K562 (cell line): ENCODE measurements around the gene THOP1. TPM values are rescaled to one million over a fixed set of nuclear protein-coding genes. Genes with fewer than 3 reads are reported as not detected.

Experiments
- BMI1 ChIP-seq: fragments of 150-350 bp; IDR thresholded peaks from 2 replicates; pipeline ENCODE4 v1.6.1; 2014; ENCODE audit warnings: low read length
- CBX1 ChIP-seq: sonication (generic); IDR thresholded peaks from 2 replicates; pipeline ENCODE4 v1.6.1; 2016; ENCODE audit warnings: antibody characterized with exemption, low read depth, mild to moderate bottlenecking
- GATAD2B ChIP-seq: fragments of 450-650 bp; IDR thresholded peaks from 2 replicates; pipeline ENCODE4 v1.6.1; 2017; ENCODE audit warnings: mild to moderate bottlenecking, borderline replicate concordance
- HLTF ChIP-seq: fragments of 450-650 bp; IDR thresholded peaks from 2 replicates; pipeline ENCODE4 v1.6.1; 2016
- HNRNPUL1 ChIP-seq: fragments of 200-400 bp; formaldehyde crosslinking; IDR thresholded peaks from 2 replicates; pipeline ENCODE4 v1.6.1; 2017; ENCODE audit warnings: low read length
- L3MBTL2 ChIP-seq: fragments of 450-650 bp; IDR thresholded peaks from 2 replicates; pipeline ENCODE4 v1.6.1; 2016; ENCODE audit warnings: mild to moderate bottlenecking, moderate library complexity
- MAZ ChIP-seq, 2 experiments: fragments of 450-650 bp in 1 of 2; sonication (generic) in 1 of 2; formaldehyde crosslinking; IDR thresholded peaks in 1 of 2; conservative IDR thresholded peaks in 1 of 2; 2 replicates each; pipeline versions ENCODE4 v1.4.0 to v1.5.0; 2020; ENCODE audit warnings: mild to moderate bottlenecking in 1 of 2, missing genetic modification reagents in 1 of 2
- RFX7 ChIP-seq: fragments of 250-450 bp; sonication (Bioruptor Pico); IDR thresholded peaks from 2 replicates; pipeline ENCODE4 v1.5.1; 2021; ENCODE audit warnings: mild to moderate bottlenecking
- SAFB2 ChIP-seq: fragments of 200-400 bp; formaldehyde crosslinking; IDR thresholded peaks from 2 replicates; pipeline ENCODE4 v1.6.1; 2018; ENCODE audit warnings: borderline replicate concordance, low read length, low read depth, moderate library complexity; ENCODE audit not compliant: severe bottlenecking
- TOE1 ChIP-seq, 2 experiments: fragments of 450-650 bp in 1 of 2; sonication (generic) in 1 of 2; formaldehyde crosslinking in 1 of 2; IDR thresholded peaks; 2 replicates each; pipeline versions ENCODE4 v1.7.1 to v1.8.0; 2016 to 2022; ENCODE audit warnings: borderline replicate concordance in 2 of 2, mild to moderate bottlenecking in 2 of 2, antibody characterized with exemption in 1 of 2, inconsistent platforms in 1 of 2, low read depth in 1 of 2, missing genetic modification reagents in 1 of 2, moderate library complexity in 1 of 2
- ZNF134 ChIP-seq: fragments of 250-450 bp; sonication (Bioruptor Pico); conservative IDR thresholded peaks from 2 replicates; pipeline ENCODE4 v1.4.0; 2020
- ZNF146 ChIP-seq: IDR thresholded peaks from one replicate; pipeline ENCODE4 v1.6.1; 2018; ENCODE audit warnings: missing compliant biosample characterization; ENCODE audit not compliant: unreplicated experiment
- ZNF324 ChIP-seq: fragments of 250-450 bp; sonication (Bioruptor Pico); IDR thresholded peaks from 2 replicates; pipeline ENCODE4 v1.4.0; 2020; ENCODE audit warnings: mild to moderate bottlenecking
- ZNF766 ChIP-seq: fragments of 200-800 bp; sonication (Bioruptor generic); conservative IDR thresholded peaks from 2 replicates; pipeline ENCODE4 v1.6.1; 2016; ENCODE audit warnings: missing genetic modification characterization, missing compliant biosample characterization
- polyA plus RNA-seq, 8 experiments: library from polyadenylated mRNA; depleted of rRNA in 4 of 8; stranded (reverse) in 5 of 8; unstranded in 3 of 8; fragments of >200 nt; fragmentation: Nextera tagmentation in 2 of 8; fragmentation: Illumina TruSeq in 1 of 8; extraction: Ambion mirVana in 2 of 8; extraction: Trizol in 1 of 8; gene quantifications; 2 replicates each; pipeline versions ENCODE4 v1.2.1 to v1.2.3, GENCODE V29; 2011 to 2014; ENCODE audit warnings: inconsistent platforms in 1 of 8, missing spikeins in 1 of 8
- total RNA-seq, 7 experiments: library from RNA; depleted of rRNA in 6 of 7; stranded (reverse); fragments of >200 nt in 6 of 7; fragmentation: Illumina TruSeq in 2 of 7; extraction: Trizol in 2 of 7; gene quantifications; 2 replicates each; pipeline versions ENCODE4 v1.2.1 to v1.2.3, GENCODE V29; 2011 to 2021; ENCODE audit warnings: low replicate concordance in 1 of 7
- TF ChIP-seq, protein P1 (sequence below): sonication (generic); formaldehyde crosslinking; IDR thresholded peaks from 2 replicates; pipeline ENCODE4 v1.8.0; 2023; ENCODE audit warnings: missing genetic modification reagents, mild to moderate bottlenecking, borderline replicate concordance

THOP1 gene
- total and polyA plus RNA-seq, 9 of the 15 experiments (the other 6 are each of a cell fraction or from before 2014, with no cell fraction given): 1.3 to 255 (median 96.1) TPM

DNA sequence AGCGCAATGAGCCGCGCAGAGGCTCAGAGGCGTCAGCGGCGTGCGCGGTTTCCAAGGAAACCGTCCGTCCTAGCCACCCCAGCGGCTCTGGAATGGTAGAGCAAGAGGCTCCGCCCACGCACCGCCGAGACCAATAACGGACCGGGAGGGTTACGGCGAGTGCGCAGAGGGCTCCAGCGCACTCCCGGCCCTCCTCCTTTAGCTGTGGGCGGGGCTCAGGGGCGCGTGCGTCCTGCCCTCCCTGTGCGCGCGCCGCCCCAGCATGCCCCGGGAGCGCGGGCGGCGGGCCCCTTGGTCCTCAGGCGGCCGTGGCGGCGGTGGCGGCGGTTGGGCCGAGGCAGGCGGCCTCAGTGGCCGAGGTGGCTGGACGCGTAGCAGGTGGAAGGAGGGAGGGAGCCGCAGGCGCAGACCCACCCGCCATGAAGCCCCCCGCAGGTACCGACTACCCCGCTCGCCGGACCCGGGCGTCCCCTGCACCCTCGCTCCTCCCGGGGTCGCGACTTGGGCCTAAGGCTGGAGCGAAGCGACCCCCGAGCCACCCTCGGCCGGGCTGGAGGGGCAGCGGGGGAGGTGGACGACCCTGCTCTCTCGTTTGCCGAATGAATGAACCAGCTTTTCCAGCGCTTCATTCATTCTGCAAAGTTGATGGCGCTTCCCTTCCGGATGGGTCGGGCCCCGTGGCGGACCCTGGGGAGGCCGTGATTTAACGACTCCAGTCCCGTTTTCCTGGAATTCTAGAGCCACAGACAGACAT lies at the start of gene THOP1 (continued):
- TF ChIP-seq BMI1: peak; percentile 51; the same call in 1 of the 2 replicates
- no peak for TF ChIP-seq ZNF134 (CRISPR knock-in tag)
- no peak for TF ChIP-seq ZNF146
- no peak for TF ChIP-seq RFX7 (CRISPR knock-in tag)
- TF ChIP-seq TOE1 (IDR thresholded peaks at IDR 0.05; ENCODE audit: borderline replicate concordance): no peak
- TF ChIP-seq TOE1 (CRISPR knock-in tag; IDR thresholded peaks at IDR 0.05; ENCODE audit: borderline replicate concordance, low read depth): no peak
- TF ChIP-seq GATAD2B: no peak
- TF ChIP-seq MAZ (CRISPR knock-in tag; conservative IDR thresholded peaks at IDR 0.05 in 1 of 2, IDR thresholded peaks at IDR 0.05 in 1 of 2): peak; percentile 42 to 76; a peak in 3 of 4 replicates
- no peak for TF ChIP-seq HNRNPUL1
- peak; percentile 75; the same call in 1 of the 2 replicates for TF ChIP-seq L3MBTL2
- no peak for TF ChIP-seq ZNF324
- no peak for TF ChIP-seq HLTF
- TF ChIP-seq, protein P1, sequence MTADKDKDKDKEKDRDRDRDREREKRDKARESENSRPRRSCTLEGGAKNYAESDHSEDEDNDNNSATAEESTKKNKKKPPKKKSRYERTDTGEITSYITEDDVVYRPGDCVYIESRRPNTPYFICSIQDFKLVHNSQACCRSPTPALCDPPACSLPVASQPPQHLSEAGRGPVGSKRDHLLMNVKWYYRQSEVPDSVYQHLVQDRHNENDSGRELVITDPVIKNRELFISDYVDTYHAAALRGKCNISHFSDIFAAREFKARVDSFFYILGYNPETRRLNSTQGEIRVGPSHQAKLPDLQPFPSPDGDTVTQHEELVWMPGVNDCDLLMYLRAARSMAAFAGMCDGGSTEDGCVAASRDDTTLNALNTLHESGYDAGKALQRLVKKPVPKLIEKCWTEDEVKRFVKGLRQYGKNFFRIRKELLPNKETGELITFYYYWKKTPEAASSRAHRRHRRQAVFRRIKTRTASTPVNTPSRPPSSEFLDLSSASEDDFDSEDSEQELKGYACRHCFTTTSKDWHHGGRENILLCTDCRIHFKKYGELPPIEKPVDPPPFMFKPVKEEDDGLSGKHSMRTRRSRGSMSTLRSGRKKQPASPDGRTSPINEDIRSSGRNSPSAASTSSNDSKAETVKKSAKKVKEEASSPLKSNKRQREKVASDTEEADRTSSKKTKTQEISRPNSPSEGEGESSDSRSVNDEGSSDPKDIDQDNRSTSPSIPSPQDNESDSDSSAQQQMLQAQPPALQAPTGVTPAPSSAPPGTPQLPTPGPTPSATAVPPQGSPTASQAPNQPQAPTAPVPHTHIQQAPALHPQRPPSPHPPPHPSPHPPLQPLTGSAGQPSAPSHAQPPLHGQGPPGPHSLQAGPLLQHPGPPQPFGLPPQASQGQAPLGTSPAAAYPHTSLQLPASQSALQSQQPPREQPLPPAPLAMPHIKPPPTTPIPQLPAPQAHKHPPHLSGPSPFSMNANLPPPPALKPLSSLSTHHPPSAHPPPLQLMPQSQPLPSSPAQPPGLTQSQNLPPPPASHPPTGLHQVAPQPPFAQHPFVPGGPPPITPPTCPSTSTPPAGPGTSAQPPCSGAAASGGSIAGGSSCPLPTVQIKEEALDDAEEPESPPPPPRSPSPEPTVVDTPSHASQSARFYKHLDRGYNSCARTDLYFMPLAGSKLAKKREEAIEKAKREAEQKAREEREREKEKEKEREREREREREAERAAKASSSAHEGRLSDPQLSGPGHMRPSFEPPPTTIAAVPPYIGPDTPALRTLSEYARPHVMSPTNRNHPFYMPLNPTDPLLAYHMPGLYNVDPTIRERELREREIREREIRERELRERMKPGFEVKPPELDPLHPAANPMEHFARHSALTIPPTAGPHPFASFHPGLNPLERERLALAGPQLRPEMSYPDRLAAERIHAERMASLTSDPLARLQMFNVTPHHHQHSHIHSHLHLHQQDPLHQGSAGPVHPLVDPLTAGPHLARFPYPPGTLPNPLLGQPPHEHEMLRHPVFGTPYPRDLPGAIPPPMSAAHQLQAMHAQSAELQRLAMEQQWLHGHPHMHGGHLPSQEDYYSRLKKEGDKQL (CRISPR knock-in tag): no peak
- TF ChIP-seq SAFB2: no peak
- 0 out of 2 replicates have a peak, but pooled peaks have one; percentile 81 for TF ChIP-seq CBX1
- peak; percentile 79; the same call in 1 of the 2 replicates for TF ChIP-seq ZNF766 (CRISPR knock-in tag)
